Esophagus squamous epithelium (tissue), 4 donors: ENCODE data around the gene EIF5A.

Source experiments
- POLR2A ChIP-seq, 4 donors: fragments of 450-650 bp; IDR thresholded peaks; one replicate each; pipeline ENCODE4 v1.6.1; 2017; ENCODE audit warnings: antibody characterized with exemption in 4 of 4, mild to moderate bottlenecking in 4 of 4, moderate library complexity in 3 of 4
- TF ChIP-seq, protein P1 (sequence below), 6 experiments: fragments of 450-650 bp in 4 of 6; fragments of 200-600 bp in 2 of 6; sonication (generic) in 2 of 6; IDR thresholded peaks; one replicate each; pipeline ENCODE4 v1.5.1; 2016 to 2019; ENCODE audit warnings: antibody characterized with exemption in 6 of 6, mild to moderate bottlenecking in 4 of 6, moderate library complexity in 4 of 6

DNA sequence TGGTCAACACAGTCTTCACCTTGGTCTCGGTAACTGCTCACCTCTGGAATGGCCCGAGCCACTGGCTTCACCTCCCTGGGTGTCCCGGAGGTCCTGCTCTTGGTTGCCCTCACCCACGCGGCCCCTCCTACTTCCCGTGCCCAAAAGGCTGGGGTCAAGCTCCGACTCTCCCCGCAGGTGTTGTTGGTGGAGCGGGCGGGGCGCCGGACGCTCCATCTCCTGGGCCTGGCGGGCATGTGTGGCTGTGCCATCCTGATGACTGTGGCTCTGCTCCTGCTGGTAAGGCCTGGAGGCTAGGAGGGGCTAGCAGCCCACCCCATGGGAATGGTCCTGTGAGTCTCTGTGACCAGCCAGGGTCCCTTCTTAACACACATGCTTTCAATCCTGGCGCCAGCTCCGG lies 22.5 kb upstream of the EIF5A start:
- TF ChIP-seq, protein P1, sequence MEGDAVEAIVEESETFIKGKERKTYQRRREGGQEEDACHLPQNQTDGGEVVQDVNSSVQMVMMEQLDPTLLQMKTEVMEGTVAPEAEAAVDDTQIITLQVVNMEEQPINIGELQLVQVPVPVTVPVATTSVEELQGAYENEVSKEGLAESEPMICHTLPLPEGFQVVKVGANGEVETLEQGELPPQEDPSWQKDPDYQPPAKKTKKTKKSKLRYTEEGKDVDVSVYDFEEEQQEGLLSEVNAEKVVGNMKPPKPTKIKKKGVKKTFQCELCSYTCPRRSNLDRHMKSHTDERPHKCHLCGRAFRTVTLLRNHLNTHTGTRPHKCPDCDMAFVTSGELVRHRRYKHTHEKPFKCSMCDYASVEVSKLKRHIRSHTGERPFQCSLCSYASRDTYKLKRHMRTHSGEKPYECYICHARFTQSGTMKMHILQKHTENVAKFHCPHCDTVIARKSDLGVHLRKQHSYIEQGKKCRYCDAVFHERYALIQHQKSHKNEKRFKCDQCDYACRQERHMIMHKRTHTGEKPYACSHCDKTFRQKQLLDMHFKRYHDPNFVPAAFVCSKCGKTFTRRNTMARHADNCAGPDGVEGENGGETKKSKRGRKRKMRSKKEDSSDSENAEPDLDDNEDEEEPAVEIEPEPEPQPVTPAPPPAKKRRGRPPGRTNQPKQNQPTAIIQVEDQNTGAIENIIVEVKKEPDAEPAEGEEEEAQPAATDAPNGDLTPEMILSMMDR (IDR thresholded peaks at IDR 0.05), result no peak
- no peak for TF ChIP-seq POLR2A (IDR thresholded peaks at IDR 0.05)
